Nephron (organoid): ENCODE data around the gene ITPRID1.

Source experiments
- H3K27ac Mint-ChIP-seq, 3 experiments: 2 replicates each; pipeline ENCODE4 v1.8.0; 2020; ENCODE audit warnings: mixed read lengths in 3 of 3, mild to moderate bottlenecking in 2 of 3, moderate library complexity in 1 of 3
- H3K27me3 Mint-ChIP-seq: 2 replicates; pipeline ENCODE4 v1.8.0; 2021; ENCODE audit warnings: low read depth, mild to moderate bottlenecking, moderate library complexity, mixed read lengths
- H3K36me3 Mint-ChIP-seq: 2 replicates; pipeline ENCODE4 v1.8.0; 2020; ENCODE audit warnings: low read depth, mixed read lengths
- H3K4me1 Mint-ChIP-seq: 2 replicates; pipeline ENCODE4 v1.8.0; 2020; ENCODE audit warnings: mixed read lengths
- H3K4me3 Mint-ChIP-seq, 3 experiments: 2 replicates each; pipeline ENCODE4 v1.8.0; 2020; ENCODE audit warnings: mild to moderate bottlenecking in 3 of 3, mixed read lengths in 3 of 3, moderate library complexity in 2 of 3
- H3K9me3 Mint-ChIP-seq: 2 replicates; pipeline ENCODE4 v1.8.0; 2020; ENCODE audit warnings: mixed read lengths
- TF ChIP-seq, protein P1 (sequence below), 3 experiments: fragments of 200-600 bp; sonication (generic); IDR thresholded peaks; one replicate each; pipeline ENCODE4 v1.5.0; 2021; ENCODE audit warnings: antibody characterized with exemption in 3 of 3; ENCODE audit not compliant: unreplicated experiment in 3 of 3

ITPRID1 gene

DNA sequence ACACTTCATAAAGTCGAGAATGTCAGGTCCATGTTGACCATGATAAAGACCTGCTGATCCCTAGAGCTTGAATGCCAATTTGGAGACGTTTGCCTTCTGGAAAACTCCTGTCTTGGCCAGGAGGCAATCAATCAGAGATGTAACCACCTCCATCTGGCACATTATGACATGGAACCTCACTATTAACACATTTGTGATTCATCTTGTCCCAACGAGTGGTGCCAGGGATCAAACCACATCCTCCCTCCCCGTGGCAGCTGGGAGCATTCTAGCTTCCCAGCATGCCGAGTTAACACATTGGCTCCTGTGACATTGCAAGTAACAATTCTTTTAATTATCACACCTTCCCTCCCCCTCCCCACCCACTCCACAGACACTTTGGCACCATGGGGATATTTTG, 89.2 kb downstream of the ITPRID1 start:
- H3K9me3 Mint-ChIP-seq = no peaks in the 10 kb centered on the region
- H3K27ac Mint-ChIP-seq = no peak overlapping the region
- H3K4me3 Mint-ChIP-seq = no peak overlapping the region
- H3K4me1 Mint-ChIP-seq = no peaks in the 10 kb centered on the region
- no peaks in the 10 kb centered on the region for H3K36me3 Mint-ChIP-seq
- TF ChIP-seq, protein P1, sequence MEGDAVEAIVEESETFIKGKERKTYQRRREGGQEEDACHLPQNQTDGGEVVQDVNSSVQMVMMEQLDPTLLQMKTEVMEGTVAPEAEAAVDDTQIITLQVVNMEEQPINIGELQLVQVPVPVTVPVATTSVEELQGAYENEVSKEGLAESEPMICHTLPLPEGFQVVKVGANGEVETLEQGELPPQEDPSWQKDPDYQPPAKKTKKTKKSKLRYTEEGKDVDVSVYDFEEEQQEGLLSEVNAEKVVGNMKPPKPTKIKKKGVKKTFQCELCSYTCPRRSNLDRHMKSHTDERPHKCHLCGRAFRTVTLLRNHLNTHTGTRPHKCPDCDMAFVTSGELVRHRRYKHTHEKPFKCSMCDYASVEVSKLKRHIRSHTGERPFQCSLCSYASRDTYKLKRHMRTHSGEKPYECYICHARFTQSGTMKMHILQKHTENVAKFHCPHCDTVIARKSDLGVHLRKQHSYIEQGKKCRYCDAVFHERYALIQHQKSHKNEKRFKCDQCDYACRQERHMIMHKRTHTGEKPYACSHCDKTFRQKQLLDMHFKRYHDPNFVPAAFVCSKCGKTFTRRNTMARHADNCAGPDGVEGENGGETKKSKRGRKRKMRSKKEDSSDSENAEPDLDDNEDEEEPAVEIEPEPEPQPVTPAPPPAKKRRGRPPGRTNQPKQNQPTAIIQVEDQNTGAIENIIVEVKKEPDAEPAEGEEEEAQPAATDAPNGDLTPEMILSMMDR (IDR thresholded peaks at IDR 0.05; ENCODE audit: unreplicated experiment in 3 of 3) = no peak
- peaks cover 7% of the 10 kb centered on the region for H3K27me3 Mint-ChIP-seq

GRCh38 chr7:31613604-31614003, 99.7 kb downstream of the ITPRID1 start:
- Mint-ChIP-seq H3K4me3 (no peak overlapping the region), H3K36me3 (no peaks in the 10 kb centered on the region), H3K27me3 (no peaks in the 10 kb centered on the region), H3K27ac (no peak overlapping the region), H3K4me1 (no peaks in the 10 kb centered on the region), H3K9me3 (no peaks in the 10 kb centered on the region)
- TF ChIP-seq, protein P1 (IDR thresholded peaks at IDR 0.05; ENCODE audit: unreplicated experiment in 3 of 3) = no peak

GRCh38 chr7:31633467-31633866, 119.6 kb downstream of the ITPRID1 start:
- no peaks in the 10 kb centered on the region for H3K9me3 Mint-ChIP-seq
- H3K4me3 Mint-ChIP-seq = no peak overlapping the region
- H3K4me1 Mint-ChIP-seq = peaks cover 5% of the 10 kb centered on the region
- TF ChIP-seq, protein P1 (IDR thresholded peaks at IDR 0.05; ENCODE audit: unreplicated experiment in 3 of 3) = no peak
- H3K27me3 Mint-ChIP-seq = no peaks in the 10 kb centered on the region
- H3K36me3 Mint-ChIP-seq = no peaks in the 10 kb centered on the region
- no peak overlapping the region for H3K27ac Mint-ChIP-seq

DNA sequence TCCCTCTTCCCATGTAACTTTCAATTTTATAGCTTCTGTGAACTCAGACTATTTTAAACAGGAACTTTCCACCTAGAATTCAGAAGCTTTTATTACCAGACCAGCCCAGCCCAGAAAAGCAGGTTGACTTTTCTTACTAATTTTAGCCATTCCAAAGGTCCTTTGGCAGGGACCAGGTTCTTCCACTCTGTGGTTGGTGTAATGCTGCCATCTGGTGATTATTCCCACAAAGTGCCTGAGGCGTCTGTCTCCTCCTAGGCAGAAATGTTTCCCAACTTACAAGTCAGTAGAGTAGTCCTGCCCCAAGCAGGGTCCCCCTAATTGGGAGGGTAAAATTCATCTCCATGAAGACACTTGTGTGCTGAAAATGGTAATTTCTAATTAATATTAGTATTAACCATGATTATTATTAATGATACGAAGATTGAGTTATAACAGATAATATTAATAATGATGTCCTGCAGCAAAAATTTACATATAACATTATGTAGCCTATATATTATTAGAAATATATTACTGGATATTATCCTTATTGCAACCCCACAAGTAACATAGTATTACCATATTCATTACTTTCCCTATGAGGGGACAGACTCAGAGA, 120.1 kb downstream of the ITPRID1 start:
- Mint-ChIP-seq H3K27me3 (no peaks in the 10 kb centered on the region), H3K4me1 (peaks cover 5% of the 10 kb centered on the region), H3K27ac (no peak overlapping the region), H3K9me3 (no peaks in the 10 kb centered on the region), H3K4me3 (no peak overlapping the region), H3K36me3 (no peaks in the 10 kb centered on the region)
- TF ChIP-seq, protein P1 (IDR thresholded peaks at IDR 0.05; ENCODE audit: unreplicated experiment in 3 of 3) = peak; percentile 81 to 87 (median 82)

DNA sequence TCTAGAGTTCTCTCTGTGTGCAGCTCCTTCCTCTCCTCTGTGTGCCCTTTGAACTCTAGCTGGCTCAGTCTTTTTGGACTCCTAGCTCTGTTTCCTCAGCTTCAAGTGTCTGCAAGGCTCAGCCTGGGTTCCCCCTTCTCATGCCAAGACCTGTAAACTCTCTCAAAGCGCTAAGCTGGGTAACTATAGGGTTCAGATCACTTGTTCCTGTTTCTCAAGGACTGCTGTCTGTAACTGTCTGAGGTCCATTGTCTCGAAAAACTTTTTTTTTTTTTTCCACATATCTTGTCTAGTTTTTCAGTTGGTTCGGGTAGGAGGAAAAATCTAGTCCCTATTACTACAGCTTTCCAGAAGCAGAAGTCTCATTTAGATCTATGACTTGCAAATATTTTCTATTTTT, 126.5 kb downstream of the ITPRID1 start:
- no peak overlapping the region for H3K27ac Mint-ChIP-seq
- H3K27me3 Mint-ChIP-seq = peaks cover 4% of the 10 kb centered on the region
- no peaks in the 10 kb centered on the region for H3K36me3 Mint-ChIP-seq
- H3K4me1 Mint-ChIP-seq = peaks cover 5% of the 10 kb centered on the region
- no peak overlapping the region for H3K4me3 Mint-ChIP-seq
- H3K9me3 Mint-ChIP-seq = no peaks in the 10 kb centered on the region
- TF ChIP-seq, protein P1 (IDR thresholded peaks at IDR 0.05; ENCODE audit: unreplicated experiment in 3 of 3) = no peak

GRCh38 chr7:31642681-31643115, 128.8 kb downstream of the ITPRID1 start:
- TF ChIP-seq, protein P1 (IDR thresholded peaks at IDR 0.05; ENCODE audit: unreplicated experiment in 3 of 3) = no peak
- Mint-ChIP-seq H3K4me1 (peaks cover 5% of the 10 kb centered on the region), H3K4me3 (no peak overlapping the region), H3K27me3 (peaks cover 4% of the 10 kb centered on the region), H3K27ac (no peak overlapping the region), H3K9me3 (no peaks in the 10 kb centered on the region), H3K36me3 (no peaks in the 10 kb centered on the region)
